Activated CD4-positive, CD25-positive, alpha-beta regulatory T cell treated with anti-CD3 and anti-CD28 coated beads, Interleukin-2, amount 50 U/mL, for 24 hours (primary cell): ENCODE data around the gene RGL1.
A peak's percentile ranks its signal among the peaks of the same experiment; 100 is the strongest.

Experiments used
- ATAC-seq, 2 donors: fragments of 150-1000 bp; cut with Tn5 transposase; one replicate each; pipeline ENCODE4 v1.10.0; 2021; ENCODE audit warnings: mild to moderate bottlenecking in 1 of 2, moderate library complexity in 1 of 2

Gene RGL1

DNA sequence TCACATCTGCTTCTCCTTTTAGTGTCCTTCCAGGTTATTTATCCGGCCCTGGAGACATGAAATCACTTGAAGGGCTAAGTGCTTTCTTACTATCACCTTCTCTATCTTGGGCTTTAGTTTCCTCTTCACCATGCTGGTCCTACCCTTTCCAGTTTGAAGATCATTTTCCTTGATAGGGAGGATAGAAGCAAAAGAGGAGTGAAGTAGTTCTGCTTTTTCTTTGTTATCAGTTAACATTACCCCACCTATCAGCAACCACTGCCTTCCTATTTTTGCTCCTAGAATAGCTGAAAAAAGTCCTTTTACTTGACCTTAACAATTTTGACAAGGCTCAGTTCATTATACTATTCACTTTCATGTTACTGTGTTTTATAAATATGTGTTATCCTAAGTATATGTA, 19.4 kb downstream of the RGL1 start:
- ATAC-seq, result no peak

DNA sequence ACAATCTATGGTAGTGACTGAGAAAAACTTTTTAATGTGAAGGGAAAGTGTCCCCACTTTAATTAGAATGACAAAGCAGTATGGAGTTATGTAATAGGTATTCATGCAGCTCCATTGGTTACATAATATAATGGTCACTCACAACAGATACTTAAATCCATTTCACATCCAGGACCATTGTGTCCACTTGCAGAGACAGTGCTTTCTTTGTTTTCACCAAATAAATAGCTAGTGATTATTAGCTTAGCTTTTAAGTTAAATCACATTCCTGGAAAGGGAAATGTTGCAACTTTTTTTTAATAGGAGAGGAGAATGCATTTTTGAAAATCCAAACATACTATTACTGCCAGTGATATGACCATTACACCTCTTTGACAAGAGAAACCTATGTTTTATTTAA, 22.9 kb downstream of the RGL1 start:
- no peak for ATAC-seq

DNA sequence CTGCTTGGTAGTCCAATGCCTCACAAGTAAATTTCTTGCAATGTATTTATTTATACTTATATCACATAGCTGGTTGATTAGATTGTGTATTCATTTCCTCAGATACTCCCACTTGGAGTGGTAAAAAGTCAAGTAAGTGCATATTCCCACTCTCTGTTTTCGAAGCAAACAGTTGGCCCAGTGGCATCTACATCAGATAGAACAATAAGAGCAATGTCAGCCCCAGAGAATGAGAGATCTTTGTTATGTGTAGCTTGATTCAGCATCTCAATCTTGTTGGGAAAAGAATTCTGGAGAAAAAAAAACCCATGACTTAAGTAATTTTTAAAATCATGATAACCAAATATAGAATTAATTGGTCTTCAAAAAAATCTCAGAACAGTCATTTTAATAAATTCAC, 25.5 kb downstream of the RGL1 start:
- ATAC-seq, result no peak

DNA sequence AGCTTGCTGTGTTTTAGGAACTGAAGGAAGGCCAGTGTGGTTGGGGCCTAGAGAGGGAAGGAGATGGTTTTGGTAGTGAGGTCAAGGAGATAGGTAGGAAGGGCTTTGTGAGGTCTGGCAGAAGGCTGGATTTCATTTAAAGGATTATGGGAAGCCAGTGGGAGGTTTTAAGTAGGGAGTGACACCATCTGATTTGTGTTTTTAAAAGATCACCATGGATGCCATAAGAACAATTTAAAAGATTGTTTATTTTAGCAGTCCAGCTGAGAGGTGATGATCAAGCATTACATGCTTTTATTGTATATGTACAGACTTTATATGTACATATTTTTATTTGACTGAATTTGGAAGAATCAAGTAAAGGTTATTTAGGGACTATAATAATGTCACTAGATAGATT, 26.4 kb downstream of the RGL1 start:
- ATAC-seq, result no peak

DNA sequence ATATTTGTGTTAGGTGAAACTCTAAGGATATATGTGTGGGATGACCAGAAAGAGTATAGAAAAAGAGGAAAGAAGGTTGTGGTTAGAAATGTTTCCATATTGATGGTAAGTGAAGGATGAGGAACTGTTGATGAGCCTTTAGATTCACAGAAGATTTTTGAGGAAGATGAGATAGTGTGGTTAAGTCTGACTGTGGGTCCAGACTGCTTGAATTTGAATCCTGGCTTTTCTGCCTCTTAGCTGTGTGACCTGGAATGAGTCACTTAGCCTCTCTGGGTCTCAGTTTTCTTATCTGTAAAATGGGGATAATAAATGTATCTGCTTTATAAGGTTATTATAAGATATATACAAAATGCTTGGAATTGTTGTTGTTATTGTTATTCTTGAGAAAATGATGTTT, 27.5 kb downstream of the RGL1 start:
- no peak for ATAC-seq

DNA sequence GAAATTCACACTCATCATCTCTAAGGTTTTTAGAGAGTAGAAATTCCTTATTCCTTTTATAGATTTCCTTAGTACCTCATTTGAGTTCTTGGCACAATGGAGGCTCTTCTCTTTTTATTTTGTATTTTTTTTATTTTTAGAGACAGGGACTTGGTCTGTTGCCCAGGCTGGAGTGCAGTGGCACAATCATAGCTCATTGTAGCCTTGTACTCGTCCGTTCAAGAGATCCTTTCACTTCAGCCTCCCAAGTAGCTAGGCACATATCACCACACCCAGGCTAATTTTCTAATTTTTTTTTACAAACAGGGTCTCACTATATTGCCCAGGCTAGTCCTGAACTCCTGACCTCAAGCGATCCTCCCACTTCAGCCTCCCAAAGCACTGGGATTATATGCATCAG, 29.6 kb downstream of the RGL1 start:
- no peak for ATAC-seq

DNA sequence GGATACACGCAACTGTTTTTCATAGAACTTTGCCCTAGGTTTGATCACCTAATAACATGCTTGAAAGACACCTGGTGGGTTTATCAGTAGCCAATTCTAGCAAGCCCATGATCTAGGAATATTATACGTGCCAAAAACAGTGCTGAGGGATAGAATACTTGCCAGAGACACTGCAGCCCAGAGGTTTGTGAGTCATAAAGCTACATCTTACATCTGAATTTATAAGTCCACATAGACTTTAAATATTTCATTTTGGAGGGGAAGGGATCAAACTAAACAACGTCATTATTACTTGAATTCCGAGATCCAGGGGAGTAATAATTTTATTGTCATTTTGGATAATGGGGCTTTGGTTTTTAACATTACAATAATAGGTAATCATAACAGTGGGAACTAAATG, 31.7 kb downstream of the RGL1 start:
- no peak for ATAC-seq

DNA sequence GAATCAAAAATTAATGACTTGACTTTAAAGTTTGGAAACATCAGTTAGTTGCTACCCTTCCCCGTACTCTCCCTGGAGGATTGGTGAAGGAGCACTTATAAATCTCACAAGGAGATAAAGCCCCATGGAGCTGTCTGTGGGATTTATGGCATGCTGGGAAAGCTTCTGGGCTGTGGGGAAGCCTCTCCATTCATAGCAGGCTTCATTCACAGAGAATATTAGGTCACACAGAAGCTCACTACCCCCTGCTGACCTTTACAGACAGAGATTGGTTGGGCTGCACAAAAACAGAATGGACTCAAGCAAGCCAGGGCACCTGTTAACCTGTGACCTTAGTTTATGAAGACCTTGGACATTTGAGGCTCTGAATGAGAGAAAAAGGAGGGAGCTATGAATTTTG, 32.1 kb downstream of the RGL1 start:
- ATAC-seq, result no peak

DNA sequence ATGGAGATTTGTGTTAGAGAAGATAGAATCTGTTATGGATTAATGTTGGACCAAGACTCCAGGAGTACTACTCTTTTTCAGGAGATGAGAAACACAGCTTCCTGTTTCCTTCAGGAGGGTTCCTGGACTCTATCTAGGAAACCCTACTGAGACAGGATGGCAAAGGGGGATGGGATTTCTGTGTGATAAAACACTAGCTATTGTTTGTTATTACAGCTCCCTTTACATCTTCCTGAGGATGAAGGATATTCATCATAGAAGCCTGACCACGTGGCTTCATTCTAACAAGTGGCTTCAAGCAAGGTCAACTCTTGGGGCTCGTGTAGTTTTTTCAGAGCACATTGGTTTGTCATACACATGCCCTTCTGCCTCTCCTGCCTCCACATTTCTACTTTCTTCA, 33.3 kb downstream of the RGL1 start:
- no peak for ATAC-seq

DNA sequence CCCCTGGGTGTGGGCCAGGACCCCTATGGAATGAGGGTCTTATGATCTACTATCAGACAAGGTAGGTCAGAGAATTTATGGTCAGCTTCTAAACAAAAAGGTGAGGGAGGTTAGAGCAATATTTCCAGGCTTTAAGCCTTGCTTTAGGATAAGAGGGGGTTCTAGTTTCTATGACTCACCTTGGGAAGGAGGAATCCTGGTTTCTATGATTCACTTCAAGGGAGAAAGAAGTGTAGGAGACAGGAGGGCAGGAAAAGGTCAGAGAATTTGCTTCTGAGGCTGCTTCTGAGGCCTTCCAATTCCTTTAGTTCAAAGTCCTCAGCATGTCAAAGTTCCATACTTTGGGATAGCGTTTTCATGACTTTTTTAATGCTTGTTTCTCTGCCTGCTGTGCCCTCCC, 35.2 kb downstream of the RGL1 start:
- ATAC-seq, result no peak

DNA sequence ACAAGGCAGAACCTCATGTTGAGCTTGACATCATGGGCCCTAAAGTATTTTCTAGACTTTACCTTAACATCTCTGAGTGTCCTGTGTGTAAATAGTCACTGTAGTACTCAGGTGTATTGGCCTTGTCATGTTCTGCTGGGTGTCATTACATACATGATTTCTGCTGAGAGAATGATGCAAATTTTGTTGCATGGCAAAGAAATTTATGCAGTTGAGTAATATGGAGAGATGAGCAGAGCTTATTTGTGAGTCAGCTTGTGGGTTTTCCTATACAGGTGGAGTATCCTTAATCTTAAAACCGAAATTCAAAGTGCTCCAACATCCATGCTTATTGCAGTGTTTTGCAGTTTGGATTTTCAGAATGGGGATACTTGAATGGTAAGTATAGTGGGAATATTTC, 36.6 kb downstream of the RGL1 start:
- ATAC-seq, result peak; percentile 36 to 70

DNA sequence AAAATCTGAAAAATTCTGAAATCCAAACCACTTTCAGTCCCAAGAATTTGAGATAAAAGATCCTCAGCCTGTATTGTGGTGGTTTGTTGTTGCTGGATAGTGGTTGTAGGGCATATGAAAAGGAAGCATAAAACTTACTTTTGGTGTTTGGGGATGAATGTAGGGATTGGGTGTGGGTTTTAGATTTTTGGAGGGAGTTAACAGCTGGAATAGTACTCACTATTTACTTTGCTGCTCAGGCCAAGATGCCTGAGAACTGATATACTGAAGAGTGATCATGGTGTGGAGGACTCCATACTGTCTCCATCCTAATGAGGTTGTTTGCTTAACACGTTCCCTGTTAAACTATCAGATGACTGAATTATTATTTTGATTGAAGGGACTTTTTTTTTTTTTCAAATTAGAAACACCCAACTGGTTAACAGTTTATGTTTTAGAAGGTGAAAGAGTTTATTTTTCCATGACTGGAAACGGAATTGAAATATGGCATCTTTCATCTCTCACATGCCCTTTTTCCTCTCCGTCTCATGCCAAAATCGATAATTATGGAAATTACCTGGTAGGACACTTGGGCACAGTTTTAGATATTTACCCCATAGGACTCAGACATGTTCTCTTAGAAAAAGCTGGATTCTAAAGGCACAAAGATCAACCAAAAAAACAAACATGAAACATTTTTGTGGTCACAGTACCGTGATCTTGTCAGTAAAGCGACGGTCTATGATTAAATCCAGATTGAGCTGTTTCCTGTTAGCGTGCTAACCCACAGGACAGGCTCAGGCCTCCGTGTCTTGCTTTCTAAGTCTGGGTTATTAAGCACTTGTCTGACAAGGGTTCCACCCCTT, 37.3 kb downstream of the RGL1 start:
- peak; percentile 77 to 90 for ATAC-seq

DNA sequence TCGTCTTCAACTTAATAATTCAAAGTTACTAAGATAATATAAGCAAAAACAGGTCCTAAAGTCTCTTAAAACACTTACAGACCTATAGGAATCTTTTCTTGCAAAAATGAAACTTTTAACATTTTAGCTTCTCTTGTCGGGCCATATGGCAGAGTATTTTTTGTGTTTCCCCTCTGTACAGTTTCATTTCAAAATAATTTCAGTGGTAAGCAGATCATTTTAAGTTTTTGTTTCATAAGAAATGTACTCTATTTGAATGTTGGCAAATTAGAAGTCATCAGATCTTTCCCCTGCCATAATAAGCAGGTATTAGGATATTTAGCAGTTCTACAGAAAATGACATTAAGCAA, 37.9 kb downstream of the RGL1 start:
- peak; percentile 20 to 48 for ATAC-seq

DNA sequence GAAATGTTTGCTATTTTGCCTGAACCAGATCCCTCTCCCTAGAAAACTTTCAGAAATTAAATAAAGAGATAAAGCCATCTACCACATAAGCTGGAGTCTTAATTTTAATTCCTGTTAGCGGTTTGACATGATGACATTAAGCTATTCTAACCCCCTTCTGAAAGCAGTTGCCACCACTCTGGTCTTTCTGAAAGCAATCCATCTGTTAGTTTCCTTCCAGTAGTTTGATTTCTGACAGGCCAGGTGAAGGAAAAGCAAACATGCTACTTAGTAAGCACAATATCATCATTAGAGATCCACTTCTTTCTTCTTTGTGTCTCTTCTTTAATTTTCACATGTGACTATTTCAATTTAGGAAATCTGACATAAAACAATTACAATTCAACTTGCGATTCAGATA, 39.9 kb downstream of the RGL1 start:
- ATAC-seq, result no peak

DNA sequence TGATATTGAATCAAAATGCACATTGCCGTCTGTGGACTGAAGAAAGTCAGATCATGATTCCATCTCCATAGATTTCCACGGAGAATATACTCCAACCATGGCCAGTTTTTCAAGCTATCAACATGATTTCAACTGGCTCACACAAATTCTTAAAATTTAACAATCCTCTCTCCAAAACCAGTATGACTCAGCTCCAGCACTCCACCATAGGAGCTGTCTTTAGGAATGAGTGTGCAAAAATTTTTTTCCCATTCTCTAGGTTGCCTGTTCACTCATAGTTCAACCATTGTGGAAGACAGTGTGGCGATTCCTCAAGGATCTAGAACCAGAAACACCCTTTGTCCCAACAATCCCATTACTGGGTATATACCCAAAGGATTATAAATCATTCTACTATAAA, 40.8 kb downstream of the RGL1 start:
- ATAC-seq, result no peak

DNA sequence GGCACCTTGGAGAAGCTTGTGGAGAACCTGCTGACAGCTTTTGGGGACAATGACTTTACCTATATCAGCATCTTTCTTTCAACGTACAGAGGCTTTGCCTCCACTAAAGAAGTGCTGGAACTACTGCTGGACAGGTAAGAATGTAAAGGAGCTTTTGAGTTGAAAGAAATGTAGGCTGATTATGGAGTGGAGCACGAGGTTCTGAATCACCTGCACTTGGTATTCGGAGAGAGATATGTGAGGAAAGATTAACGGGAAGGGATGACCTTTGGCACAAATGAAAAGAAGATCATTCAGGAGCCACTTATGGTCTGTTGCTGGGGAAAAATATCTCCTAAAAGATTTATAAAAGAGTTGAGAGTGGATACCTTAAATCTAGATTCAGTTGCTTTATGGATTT, 42.7 kb downstream of the RGL1 start:
- ATAC-seq, result no peak

DNA sequence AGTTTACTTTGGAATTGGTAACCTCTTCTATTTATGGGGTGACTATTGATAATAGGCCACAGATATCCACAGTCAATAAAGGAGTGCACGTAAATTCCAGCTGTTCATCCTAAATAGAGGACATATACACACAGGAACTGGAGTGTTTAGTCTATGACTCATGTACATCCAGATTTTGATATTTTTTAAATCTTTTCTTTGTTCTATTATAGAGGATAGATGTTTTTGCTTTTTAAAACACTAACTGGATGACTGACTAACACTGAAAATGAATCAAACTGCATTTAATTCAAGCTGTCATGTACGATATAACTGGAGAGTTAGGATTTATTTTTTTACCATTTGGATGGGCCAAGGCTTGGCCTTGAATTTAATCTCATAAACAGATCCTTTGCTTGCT, 45.9 kb downstream of the RGL1 start:
- ATAC-seq, result no peak

DNA sequence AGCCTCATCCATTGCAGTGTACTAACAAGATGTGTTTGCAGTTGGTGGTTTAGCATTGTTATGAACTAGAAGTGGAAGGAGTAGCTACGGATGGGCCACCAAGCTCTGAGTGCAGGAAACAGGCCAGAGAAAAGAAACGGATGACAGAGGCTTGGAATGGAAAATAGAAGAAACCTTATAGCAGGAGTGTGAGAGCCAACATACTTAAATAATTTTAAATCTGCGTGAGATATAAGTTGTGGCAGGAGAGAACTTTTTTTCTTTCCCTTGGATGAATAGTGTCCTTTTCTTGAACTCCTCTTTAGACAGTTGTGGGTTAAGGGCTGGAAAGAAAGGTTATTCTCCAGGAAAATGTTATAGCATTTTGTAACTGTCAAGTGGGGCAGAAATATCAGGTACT, 54.2 kb downstream of the RGL1 start:
- no peak for ATAC-seq

DNA sequence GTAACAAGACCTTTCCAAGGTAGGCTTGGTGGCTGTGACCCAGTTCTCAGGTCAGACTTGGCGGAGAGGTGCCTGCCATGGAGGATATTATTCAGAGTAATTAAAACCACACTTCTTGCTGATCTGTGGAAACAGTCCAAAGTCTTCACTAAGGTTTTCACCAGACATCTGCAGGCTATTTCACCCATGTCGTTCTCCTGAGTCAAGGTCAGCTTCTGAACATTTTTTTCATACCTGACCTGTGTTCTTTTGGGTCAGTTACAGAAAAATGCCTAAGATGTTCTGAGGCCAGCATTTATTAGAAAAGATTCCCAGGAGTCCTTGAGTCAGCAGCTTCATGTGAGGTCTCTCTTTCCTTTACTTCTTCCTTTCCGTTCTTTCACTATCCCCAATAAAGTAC, 54.9 kb downstream of the RGL1 start:
- ATAC-seq, result no peak

DNA sequence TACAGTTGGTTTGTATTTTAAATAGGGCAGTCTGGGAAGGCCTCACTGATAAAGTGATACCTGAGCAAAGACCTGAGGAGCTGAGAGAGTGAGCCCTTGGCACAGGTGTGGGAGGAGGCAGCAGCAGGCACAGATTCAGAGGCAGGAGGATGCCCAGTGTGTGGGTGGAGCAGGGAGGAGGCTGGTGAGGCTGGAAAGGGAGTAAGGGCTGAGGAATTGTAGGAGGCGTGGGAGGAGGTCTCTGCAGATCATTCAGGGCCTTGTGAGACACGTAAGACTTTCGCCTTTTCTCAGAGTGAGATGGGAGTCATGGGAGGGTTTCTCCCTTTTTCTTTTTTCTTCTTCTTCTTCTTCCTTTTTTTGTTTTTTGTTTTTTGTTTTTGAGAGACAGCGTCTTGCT, 58.0 kb downstream of the RGL1 start:
- no peak for ATAC-seq

DNA sequence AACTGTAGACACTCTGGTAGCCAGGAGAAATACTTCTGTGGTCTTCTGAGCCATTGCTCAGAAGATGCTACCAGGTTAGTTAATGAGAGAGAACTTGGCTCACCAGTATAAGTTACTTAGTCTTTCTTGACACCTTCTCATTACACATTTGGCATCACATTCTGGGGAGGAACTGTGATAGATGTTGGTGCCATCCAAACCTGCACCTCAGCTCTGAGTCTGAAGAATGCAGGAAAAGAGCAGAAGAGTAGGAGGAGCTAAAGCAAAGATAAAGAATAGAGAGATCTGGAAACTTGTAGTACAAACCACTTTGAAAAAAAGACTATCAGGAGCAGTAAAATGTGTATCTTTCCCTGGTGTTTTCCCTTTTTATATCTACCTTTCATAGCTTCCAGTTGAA, 58.9 kb downstream of the RGL1 start:
- ATAC-seq, result no peak

DNA sequence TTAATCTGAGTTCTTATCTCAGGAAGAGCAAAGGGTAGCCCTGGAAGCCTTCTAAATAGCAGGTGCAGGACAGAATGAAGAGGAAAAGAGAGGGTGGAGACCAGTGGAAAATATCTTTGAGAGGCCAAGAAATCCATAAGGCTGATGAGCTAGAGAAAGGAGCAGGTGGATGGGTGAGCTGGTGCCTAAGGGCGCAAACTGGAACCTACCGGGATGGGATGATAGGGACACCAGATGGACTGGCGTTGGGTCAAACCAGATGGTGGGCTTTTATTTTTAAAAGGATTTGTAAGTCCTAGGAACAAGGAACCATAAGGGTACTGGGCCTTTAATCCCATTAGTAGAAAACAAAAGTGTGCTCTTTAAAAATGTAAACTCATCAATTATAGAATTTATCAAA, 59.7 kb downstream of the RGL1 start:
- no peak for ATAC-seq

DNA sequence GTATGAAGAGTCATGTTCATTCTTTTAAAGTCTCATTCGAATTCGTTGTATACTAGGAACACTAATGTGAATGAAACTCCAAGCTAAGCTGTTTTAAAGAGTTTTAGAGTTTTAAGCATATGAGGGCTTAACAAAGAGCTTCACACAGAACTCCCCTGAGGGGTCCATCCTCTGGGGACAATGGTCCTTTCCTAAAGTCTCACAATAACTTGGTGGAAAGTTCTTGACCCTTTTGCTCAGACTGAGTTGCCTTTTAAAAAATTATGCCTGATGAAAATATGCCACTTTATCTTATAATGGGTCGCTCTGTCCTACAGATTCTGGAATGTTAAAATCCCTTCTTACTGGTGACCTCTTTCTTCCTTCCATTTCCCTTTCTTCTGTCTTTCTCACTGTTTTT, 64.3 kb downstream of the RGL1 start:
- no peak for ATAC-seq

DNA sequence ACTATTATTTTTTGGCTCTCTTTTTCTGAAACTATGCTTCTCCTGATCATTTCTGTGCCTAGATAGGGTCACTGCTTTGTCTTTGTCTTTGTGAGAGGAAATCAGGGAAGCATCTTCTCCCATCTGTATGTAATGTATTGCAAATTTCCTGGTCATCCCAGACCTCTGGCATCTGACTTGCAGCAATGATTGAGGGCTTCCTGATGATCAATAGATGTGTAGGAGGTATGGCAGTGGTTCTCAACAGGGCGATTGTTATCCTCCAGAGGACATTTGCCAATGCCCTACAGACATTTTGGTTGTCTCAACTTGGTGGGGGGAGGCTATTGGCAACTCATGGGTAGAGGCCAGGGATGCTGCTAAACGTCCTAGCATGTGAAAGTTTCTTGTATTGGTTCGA, 64.7 kb downstream of the RGL1 start:
- no peak for ATAC-seq

DNA sequence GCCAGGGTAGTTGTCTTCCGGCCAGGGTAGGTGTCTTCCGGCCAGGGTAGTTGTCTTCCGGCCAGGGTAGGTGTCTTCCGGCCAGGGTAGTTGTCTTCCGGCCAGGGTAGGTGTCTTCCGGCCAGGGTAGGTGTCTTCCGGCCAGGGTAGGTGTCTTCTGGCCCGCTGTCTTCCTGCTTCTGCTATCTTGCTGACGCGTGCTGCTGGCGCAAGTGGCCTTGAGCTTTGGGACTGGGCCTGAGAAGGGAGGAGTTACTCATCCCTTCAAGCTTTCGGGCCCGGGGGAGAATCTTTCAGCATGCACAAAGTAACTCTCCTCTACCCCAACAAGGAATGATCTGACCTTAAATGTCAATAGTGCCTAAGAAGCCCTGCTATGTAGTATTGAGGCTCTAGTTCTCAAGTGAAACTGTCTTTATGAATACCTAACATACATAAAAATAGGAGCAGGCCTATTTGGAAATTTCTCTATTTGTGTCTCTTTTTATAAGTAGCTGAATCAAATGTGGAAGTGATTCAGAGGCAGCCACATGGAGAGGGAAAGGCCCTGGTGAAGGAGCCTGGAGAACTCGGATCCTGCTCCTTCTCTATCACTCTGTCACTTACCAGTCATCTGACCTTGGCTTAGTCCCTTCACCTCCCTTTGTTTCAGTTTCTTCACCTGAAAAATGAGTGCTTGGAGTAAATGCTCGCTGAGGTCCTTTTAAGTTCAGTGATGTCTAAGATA, 65.6 kb downstream of the RGL1 start:
- ATAC-seq, result no peak
